HG03520 (cell line): ENCODE measurements around the gene RREB1.

Experiments used
- ATAC-seq: cut with Tn5 transposase; IDR thresholded peaks from one replicate; pipeline ENCODE4 v1.9.1; 2021; ENCODE audit warnings: mild to moderate bottlenecking, moderate library complexity; ENCODE audit not compliant: unreplicated experiment

The RREB1 gene

DNA sequence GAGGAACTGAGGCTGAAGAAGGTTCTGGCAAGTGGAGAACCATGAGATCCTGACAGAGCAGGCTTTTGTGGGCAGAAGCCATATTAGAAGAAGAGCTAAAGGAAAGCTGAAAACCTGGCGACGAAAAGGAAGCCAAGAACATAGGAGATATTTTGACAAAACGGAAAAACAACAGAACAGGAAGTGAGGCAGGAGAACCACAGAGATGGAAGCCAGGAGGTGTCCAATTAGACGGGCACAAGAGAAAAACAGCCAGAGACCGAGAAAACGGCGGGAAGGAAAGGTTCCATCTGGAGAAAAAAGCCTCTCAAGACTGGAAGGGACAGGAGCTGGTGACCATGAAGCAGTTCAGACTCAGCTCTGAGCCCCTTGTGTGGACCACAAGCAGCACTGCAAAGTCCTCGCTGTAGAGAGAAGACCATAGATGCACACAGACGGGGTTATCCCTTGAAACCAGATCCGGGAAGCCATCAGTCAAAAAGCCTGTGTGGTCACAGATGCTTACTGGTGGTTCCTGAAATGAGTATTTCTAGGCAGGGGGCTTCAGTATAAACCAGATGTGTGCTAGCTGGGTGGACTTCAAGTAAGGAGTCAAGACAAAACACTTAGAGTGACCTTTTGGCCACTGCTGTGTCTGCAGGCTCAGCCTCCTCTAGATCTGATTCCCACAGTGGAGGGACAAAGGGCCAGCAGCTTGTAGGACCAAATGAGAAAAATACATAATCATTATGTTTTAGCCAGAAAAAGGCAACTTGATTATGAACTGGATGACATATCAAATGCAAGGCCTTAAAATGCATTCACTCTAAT is 174.5 kb downstream of the RREB1 start:
- no peak for ATAC-seq

DNA sequence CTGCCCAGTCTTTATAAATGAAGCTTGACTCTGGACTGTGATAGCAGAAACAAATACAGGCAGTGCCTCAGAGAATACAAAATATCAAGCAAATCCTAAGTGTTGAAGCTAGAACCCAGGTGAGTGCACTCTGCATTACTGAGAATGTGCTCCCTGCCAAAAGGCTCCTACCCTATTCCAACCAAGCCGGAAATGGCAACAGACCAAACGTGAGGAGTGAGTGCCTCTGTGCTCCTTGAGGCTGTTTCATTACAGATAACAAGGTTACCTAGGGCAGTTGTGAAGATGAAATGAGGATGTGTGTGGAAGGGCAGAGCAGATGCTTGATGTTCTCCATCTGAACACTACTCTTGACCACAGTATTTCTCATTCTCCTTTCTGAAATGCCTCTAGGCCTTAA is 175.9 kb downstream of the RREB1 start:
- no peak for ATAC-seq

DNA sequence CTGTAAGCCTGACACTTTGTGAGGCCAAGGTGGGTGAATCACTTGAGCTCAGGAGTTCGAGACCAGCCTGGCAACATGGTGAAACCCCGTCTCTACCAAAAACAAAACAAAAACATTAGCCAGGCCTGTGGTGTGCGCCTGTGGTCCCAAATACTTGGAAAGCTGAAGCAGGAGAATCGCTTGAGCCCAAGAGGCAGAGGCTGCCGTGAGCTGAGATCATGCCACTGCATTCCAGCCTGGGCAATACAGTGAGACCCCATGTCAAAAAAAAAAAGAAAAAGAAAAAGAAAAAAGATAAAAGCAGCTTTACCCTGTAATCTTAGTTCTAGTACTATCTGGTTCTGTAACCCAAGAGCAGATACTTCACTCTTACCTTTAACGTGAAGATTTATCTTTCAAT is 177.7 kb downstream of the RREB1 start:
- ATAC-seq, result no peak

DNA sequence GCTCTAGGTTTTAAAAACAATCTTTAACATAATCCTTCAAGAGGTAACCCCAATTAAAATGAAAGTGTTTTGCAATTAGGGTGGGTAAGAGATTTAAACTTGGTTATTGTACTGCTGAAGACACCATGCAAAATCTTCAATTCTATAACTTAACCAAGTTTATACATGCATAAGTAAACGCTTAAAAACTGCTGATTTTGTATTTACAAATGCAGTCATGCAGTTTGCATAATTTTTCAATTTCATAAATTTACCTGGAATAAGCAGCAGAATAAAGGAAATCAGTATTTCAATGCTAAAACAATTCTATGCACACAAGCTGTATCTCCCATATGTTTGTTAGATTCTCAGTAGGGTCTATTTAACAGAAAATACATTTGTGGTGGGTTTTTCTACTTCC is 182.3 kb downstream of the RREB1 start:
- no peak for ATAC-seq

DNA sequence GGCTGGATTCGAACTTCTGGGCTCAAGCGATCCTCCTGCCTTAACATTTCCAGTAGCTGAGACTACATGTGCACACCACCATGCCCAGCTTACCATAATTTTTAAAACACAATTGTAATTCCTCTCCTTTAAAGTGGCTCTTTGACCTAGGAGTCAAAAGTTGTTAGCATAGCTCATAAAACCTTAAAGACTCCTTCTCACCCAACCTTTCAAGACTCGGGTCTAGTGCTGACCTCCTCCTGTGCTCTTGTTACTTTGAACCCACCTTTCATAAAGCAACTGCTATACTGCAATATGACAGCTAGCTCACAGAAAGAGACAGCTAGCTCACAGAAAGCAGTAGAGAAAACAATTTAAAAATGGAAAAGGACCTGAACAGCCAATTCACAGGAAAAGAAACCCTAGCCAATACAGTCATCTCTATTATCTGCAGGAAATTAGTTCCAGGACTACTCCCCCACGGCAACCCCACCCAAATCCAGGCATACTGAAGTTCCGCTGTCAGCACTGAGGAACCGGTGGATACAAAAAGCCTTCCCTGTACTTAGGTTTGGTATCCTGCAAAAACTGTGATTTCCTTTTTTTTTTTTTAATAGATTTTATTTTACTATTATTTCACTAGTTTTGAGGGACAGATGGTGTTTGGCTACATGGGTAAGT is 185.0 kb downstream of the RREB1 start:
- no peak for ATAC-seq

DNA sequence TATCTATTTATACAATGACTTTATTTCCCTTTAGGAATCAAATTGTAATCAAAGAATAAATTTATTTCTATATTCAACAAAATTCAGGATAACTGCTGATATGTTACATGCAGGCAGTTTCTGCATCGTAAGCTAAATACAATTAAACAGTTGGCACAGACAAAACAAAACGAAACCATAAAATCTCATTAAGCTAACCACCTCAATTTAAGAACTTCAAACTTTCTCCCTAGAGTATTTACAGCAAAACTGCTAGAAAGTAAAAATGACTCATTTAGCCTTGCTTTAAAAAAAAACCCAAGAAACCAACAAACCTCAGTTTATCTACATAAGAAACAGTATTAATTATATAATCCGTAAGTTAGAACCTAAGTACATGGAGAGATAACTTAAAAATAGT is 188.2 kb downstream of the RREB1 start:
- ATAC-seq, result no peak

DNA sequence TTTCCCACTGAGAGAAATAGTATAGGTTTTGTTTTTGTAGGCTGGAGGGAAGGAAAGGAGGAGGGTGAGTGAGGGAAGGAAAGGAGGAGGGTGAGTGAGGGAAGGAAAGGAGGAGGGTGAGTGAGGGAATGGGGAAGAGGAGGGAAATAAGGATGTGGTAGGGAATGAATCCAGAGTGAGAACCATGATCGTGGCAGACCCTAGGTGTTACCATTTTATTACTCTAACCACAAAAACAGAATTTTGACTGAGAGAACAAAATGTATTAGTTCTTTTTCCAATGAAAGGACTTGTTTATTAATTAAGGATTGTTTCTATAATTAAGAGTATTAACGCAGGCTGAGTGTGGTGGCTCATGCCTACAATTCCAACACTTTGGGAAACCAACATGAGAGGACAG is 188.8 kb downstream of the RREB1 start:
- no peak for ATAC-seq

DNA sequence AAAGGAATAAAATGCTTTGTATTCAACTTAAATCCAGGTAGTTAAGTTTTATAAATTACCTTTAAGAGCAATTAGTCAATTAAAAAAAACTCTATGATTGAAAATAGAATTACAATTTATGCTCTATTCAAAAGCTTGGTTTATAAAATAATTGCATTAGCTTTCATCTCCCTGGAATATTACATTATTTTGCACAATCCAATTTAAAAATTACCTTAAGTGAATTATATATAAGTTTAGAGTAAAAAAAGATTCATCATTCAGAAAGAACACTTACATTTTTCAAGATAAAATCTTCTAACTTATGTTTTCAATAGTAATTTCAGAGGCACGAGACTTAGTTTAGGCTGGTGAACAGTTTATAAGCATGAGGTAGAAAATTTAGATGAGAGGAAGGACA is 190.4 kb downstream of the RREB1 start:
- no peak for ATAC-seq

DNA sequence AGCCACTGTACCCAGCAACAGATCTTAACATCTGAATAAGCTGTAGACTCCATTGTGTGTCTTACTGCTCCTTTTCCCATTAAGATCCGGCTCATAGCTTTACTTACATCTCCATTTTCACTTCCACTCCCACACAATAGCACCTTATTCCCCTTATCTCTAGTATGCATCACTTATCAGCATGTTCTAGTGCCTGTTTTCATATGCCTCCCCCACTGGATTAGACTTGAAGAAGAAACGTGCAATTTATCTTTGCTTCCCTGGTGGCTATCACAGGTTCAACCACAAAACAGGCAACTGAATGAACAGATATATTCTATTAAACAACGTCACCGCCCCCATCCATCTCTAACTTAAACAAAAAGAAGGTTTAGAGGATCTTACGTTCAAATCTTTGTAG is 193.2 kb downstream of the RREB1 start:
- no peak for ATAC-seq
